Stimulated activated CD4-positive, alpha-beta T cell treated with anti-CD3 and anti-CD28 coated beads, TNF-alpha, amount 100 ng/mL, for 4 hours (primary cell): ENCODE measurements around the gene KIF16B.

ENCODE experiments used
- DNase-seq, 3 experiments: peaks; one replicate each; pipeline ENCODE4 v3.0.0-alpha.2; 2020; ENCODE audit warnings: low read depth in 3 of 3

KIF16B gene

GRCh38 chr20:16434062-16434664, 139.1 kb downstream of the KIF16B start:
- DNase-seq, result peak in 1 of 3 experiments; percentile 5

- DNase-seq, result no peak
These were observed 140.0 kb downstream of the KIF16B start for GRCh38 chr20:16433293-16433580.

- DNase-seq, result no peak
These were observed 140.6 kb downstream of the KIF16B start for GRCh38 chr20:16432466-16433292.

GRCh38 chr20:16428112-16428511, 145.1 kb downstream of the KIF16B start:
- no peak for DNase-seq

- DNase-seq, result no peak
These were observed 145.7 kb downstream of the KIF16B start for GRCh38 chr20:16427571-16427970.

GRCh38 chr20:16424780-16425179, 148.5 kb downstream of the KIF16B start:
- DNase-seq, result no peak

GRCh38 chr20:16423311-16424212, 149.7 kb downstream of the KIF16B start:
- DNase-seq, result no peak

GRCh38 chr20:16419138-16419715, 154.0 kb downstream of the KIF16B start:
- no peak for DNase-seq

GRCh38 chr20:16418616-16419015, 154.6 kb downstream of the KIF16B start:
- DNase-seq, result no peak

GRCh38 chr20:16417001-16417400, 156.2 kb downstream of the KIF16B start:
- no peak for DNase-seq

GRCh38 chr20:16415071-16416053, 157.9 kb downstream of the KIF16B start:
- DNase-seq, result no peak

- no peak for DNase-seq
These were observed 160.3 kb downstream of the KIF16B start for GRCh38 chr20:16412906-16413305.

- DNase-seq, result no peak
These were observed 161.9 kb downstream of the KIF16B start for GRCh38 chr20:16411361-16411760.

GRCh38 chr20:16410626-16411025, 162.6 kb downstream of the KIF16B start:
- DNase-seq, result no peak

- no peak for DNase-seq
These were observed 164.3 kb downstream of the KIF16B start for GRCh38 chr20:16408981-16409380.

GRCh38 chr20:16407251-16408067, 165.8 kb downstream of the KIF16B start:
- DNase-seq, result no peak

GRCh38 chr20:16405254-16405653, 168.0 kb downstream of the KIF16B start:
- DNase-seq, result no peak

GRCh38 chr20:16404640-16405039, 168.6 kb downstream of the KIF16B start:
- no peak for DNase-seq

GRCh38 chr20:16404171-16404570, 169.1 kb downstream of the KIF16B start:
- DNase-seq, result no peak

- DNase-seq, result no peak
These were observed 173.0 kb downstream of the KIF16B start for GRCh38 chr20:16400234-16400633.
